Left cardiac atrium (tissue), 4 donors: ENCODE measurements around the gene LGALS1. TPM values are rescaled to one million over a fixed set of nuclear protein-coding genes. Genes with fewer than 3 reads are reported as not detected.

Experiments used
- ATAC-seq, 2 donors: fragments of 200-7000 bp; cut with Tn5 transposase; one replicate each; pipeline ENCODE4 v1.9.1; 2020; ENCODE audit warnings: mild to moderate bottlenecking in 2 of 2, moderate library complexity in 2 of 2
- DNase-seq: peaks from one replicate; pipeline ENCODE4 v3.0.0-alpha.2; 2020
- intact Hi-C, 2 donors: fragments of 100-400 bp; cut with DNase I; formaldehyde crosslinking; loops; one replicate each; pipeline versions ENCODE4 v1.14.1 to v1.15.1; 2022 to 2023
- total RNA-seq, 2 donors: library from RNA; stranded (reverse); fragmentation: NEBNext Ultra II Directional; extraction: Animal tissue kit (Norgen Biotek cat#: 25700); gene quantifications; one replicate each; pipeline ENCODE4 v1.2.1, GENCODE V29; 2021
- donor health status: DM: no; HTN: yes; CAD: no.
- donor health status: DM: no; HTN: yes; CAD: no; lungs with severe emphysema.
- donor health status: DM: yes; HTN: yes; CAD: no.
- donor health status: Dilated cardiomyopathy.

The LGALS1 gene
- total RNA-seq, 2 donors from 2014 or later: 599 to 917 TPM

GRCh38 chr22:37659066-37659896 is 16.2 kb upstream of the LGALS1 start:
- ATAC-seq (no peak), DNase-seq (no peak)
- intact Hi-C loops: no loop called here

- intact Hi-C loops: no loop called here
- ATAC-seq (no peak), DNase-seq (no peak)
Measured at GRCh38 chr22:37659897-37660708, 15.3 kb upstream of the LGALS1 start.

GRCh38 chr22:37660709-37661045 is 14.8 kb upstream of the LGALS1 start:
- ATAC-seq: no peak
- no peak for DNase-seq
- intact Hi-C loops: no loop called here

GRCh38 chr22:37661160-37661924 is 14.1 kb upstream of the LGALS1 start:
- ATAC-seq: peak; percentile 10 to 14
- intact Hi-C loops: no loop called here

GRCh38 chr22:37662039-37662438 is 13.4 kb upstream of the LGALS1 start:
- DNase-seq (no peak), ATAC-seq (no peak)
- intact Hi-C loops: loop anchor here in 1 of 2 donors (2.0 kb wide), 1 partner anchor 19 kb away; no protein-coding TSS in a partner anchor

More at GRCh38 chr22:37661160-37661924, 14.1 kb upstream of the LGALS1 start:
- no peak for DNase-seq

- ATAC-seq (peak in 1 of 2 donors; percentile 3), DNase-seq (no peak)
- intact Hi-C loops: loop anchor here in 1 of 2 donors (2.0 kb wide), 1 partner anchor 17 kb away; no protein-coding TSS in a partner anchor
Measured at GRCh38 chr22:37663521-37664140, 11.8 kb upstream of the LGALS1 start.

- ATAC-seq: peak; percentile 32 to 53
- DNase-seq: peak; percentile 51
- intact Hi-C loops: no loop called here
Measured at GRCh38 chr22:37664249-37665101, 11.0 kb upstream of the LGALS1 start.

- no peak for DNase-seq
- no peak for ATAC-seq
- intact Hi-C loops: no loop called here
Measured at GRCh38 chr22:37665487-37665886, 9.9 kb upstream of the LGALS1 start.

- no peak for DNase-seq
- intact Hi-C loops: no loop called here
- no peak for ATAC-seq
Measured at GRCh38 chr22:37669586-37669985, 5.8 kb upstream of the LGALS1 start.

- no peak for ATAC-seq
- DNase-seq: no peak
- intact Hi-C loops: no loop called here
Measured at GRCh38 chr22:37672206-37672919, 3.1 kb upstream of the LGALS1 start.

- DNase-seq (no peak), ATAC-seq (no peak)
- intact Hi-C loops: no loop called here
Measured at GRCh38 chr22:37672920-37673455, 2.4 kb upstream of the LGALS1 start.

GRCh38 chr22:37674248-37674647 is 1.2 kb upstream of the LGALS1 start:
- DNase-seq: no peak
- intact Hi-C loops: no loop called here
- no peak for ATAC-seq

- DNase-seq: peak; percentile 49
- intact Hi-C loops: no loop called here
- peak; percentile 6 to 46 for ATAC-seq
Measured at GRCh38 chr22:37675930-37676735, 697 bp downstream of the LGALS1 start.

- intact Hi-C loops: no loop called here
- peak; percentile 88 for DNase-seq
- ATAC-seq: peak; percentile 38 to 58
Measured at GRCh38 chr22:37676736-37677492, 1.5 kb downstream of the LGALS1 start.

GRCh38 chr22:37677493-37677974 is 2.1 kb downstream of the LGALS1 start:
- no peak for ATAC-seq
- DNase-seq: no peak
- intact Hi-C loops: no loop called here

GRCh38 chr22:37678372-37678771 is 2.9 kb downstream of the LGALS1 start:
- ATAC-seq: no peak

More at GRCh38 chr22:37678372-37678771, 2.9 kb downstream of the LGALS1 start:
- intact Hi-C loops: no loop called here
- DNase-seq: no peak
